Endothelial cell of umbilical vein (primary cell): ENCODE data around the gene ZFPM1. TPM values are rescaled to one million over a fixed set of nuclear protein-coding genes. Genes with fewer than 3 reads are reported as not detected.

Experiments used
- BruUV-seq: library from RNA; stranded (reverse); fragments of 400-500 nt; replicated peaks from 2 replicates; lab custom pipeline; 2021; lab: Mats Ljungman, UMichigan
- CTCF ChIA-PET: fragments of 300-600, 350-600 bp; sonication (Branson Sonifier 250); formaldehyde crosslinking; loops from one replicate; lab custom pipeline; 2021; ENCODE audit warnings: antibody characterized with exemption, inconsistent platforms; lab: Charles Lee
- POLR2A ChIA-PET: fragments of 300-600, 350-600 bp; sonication (Branson Sonifier 250); formaldehyde crosslinking; loops from one replicate; lab custom pipeline; 2021; ENCODE audit warnings: antibody characterized with exemption, inconsistent platforms; lab: Charles Lee
- DNase-seq: peaks from one replicate; pipeline ENCODE4 v3.0.0-alpha.2; 2011; ENCODE audit warnings: low read depth, low spot score
- FAIRE-seq: peaks from 2 replicates; lab custom pipeline; 2011; peaks lifted over from hg19 to GRCh38; lab: Jason Lieb, UNC
- H2AFZ ChIP-seq: 2 replicates; pipeline ENCODE4 v1.6.0; 2012; ENCODE audit warnings: low read depth, low read length, control low read depth, inconsistent platforms
- H3K27ac ChIP-seq: 2 replicates; pipeline ENCODE4 v1.5.1; 2011; ENCODE audit warnings: low read depth, mild to moderate bottlenecking, control low read depth, low read length, moderate library complexity; ENCODE audit not compliant: insufficient read depth
- H3K27me3 ChIP-seq, 2 experiments: 2 replicates each; pipeline versions ENCODE4 v1.6.0 to v1.6.1; 2011; ENCODE audit warnings: low read length in 2 of 2, mixed read lengths in 1 of 2; ENCODE audit not compliant: control insufficient read depth in 2 of 2, insufficient read depth in 2 of 2
- H3K36me3 ChIP-seq, 2 experiments: 2 replicates in 1 of 2; 3 replicates in 1 of 2; pipeline ENCODE4 v1.5.1; 2011; ENCODE audit warnings: low read length in 2 of 2, mild to moderate bottlenecking in 1 of 2, moderate library complexity in 1 of 2; ENCODE audit not compliant: control insufficient read depth in 2 of 2, insufficient read depth in 2 of 2; ENCODE audit errors: extremely low read depth in 1 of 2
- H3K4me1 ChIP-seq: 3 replicates; pipeline ENCODE4 v1.5.1; 2011; ENCODE audit warnings: mild to moderate bottlenecking, low read length; ENCODE audit not compliant: control insufficient read depth, insufficient read depth; ENCODE audit errors: extremely low read depth
- H3K4me2 ChIP-seq: 2 replicates; pipeline ENCODE4 v1.6.1; 2011; ENCODE audit warnings: low read length, control low read depth, mixed read lengths; ENCODE audit not compliant: insufficient read depth
- H3K4me3 ChIP-seq, 3 experiments: fragments of 200-600 bp in 1 of 3; sonication (generic), shearing (Covaris generic) in 1 of 3; replicated peaks in 1 of 3; 2 replicates each; pipeline ENCODE4 v1.5.1; 2011 to 2016; ENCODE audit warnings: control low read depth in 3 of 3, low read length in 3 of 3, mild to moderate bottlenecking in 2 of 3, inconsistent platforms in 1 of 3, low read depth in 1 of 3, moderate library complexity in 1 of 3; ENCODE audit not compliant: insufficient read depth in 1 of 3
- H3K79me2 ChIP-seq: 2 replicates; pipeline ENCODE4 v1.6.0; 2012; ENCODE audit warnings: low read length, inconsistent platforms; ENCODE audit not compliant: control insufficient read depth, insufficient read depth
- H3K9ac ChIP-seq: replicated peaks from 2 replicates; pipeline ENCODE3; 2011; ENCODE audit warnings: low read length, control low read depth; ENCODE audit not compliant: insufficient read depth; ENCODE audit errors: extremely low read depth
- H3K9me1 ChIP-seq: replicated peaks from 3 replicates; pipeline ENCODE4 v1.6.0; 2011; ENCODE audit warnings: mild to moderate bottlenecking, low read length; ENCODE audit not compliant: control insufficient read depth, insufficient read depth; ENCODE audit errors: extremely low read depth
- H3K9me3 ChIP-seq: replicated peaks from 2 replicates; pipeline ENCODE4 v1.5.1; 2012; ENCODE audit warnings: low read length, inconsistent platforms; ENCODE audit not compliant: control insufficient read depth, insufficient read depth
- H4K20me1 ChIP-seq: replicated peaks from 2 replicates; pipeline ENCODE3; 2011; ENCODE audit warnings: mild to moderate bottlenecking, low read length; ENCODE audit not compliant: control insufficient read depth, insufficient read depth; ENCODE audit errors: extremely low read depth
- EZH2 ChIP-seq: IDR thresholded peaks from 2 replicates; pipeline ENCODE4 v1.6.1; 2012; ENCODE audit warnings: borderline replicate concordance, low read depth, mild to moderate bottlenecking, moderate library complexity, low read length, inconsistent platforms; ENCODE audit not compliant: severe bottlenecking
- FOS ChIP-seq: IDR thresholded peaks from 2 replicates; pipeline ENCODE4 v1.6.1; 2011; ENCODE audit warnings: mild to moderate bottlenecking, low read length, moderate library complexity, borderline replicate concordance; ENCODE audit not compliant: insufficient read depth
- GATA2 ChIP-seq: IDR thresholded peaks from 2 replicates; pipeline ENCODE4 v1.7.0; 2011; ENCODE audit warnings: low read depth, mild to moderate bottlenecking, moderate library complexity, mixed read lengths, low read length; ENCODE audit not compliant: insufficient read length, insufficient read depth
- JUN ChIP-seq: IDR thresholded peaks from 2 replicates; pipeline ENCODE4 v1.6.1; 2011; ENCODE audit warnings: borderline replicate concordance, low read depth; ENCODE audit not compliant: insufficient read length, insufficient read depth
- MYC ChIP-seq: IDR thresholded peaks from one replicate; pipeline ENCODE4 v1.6.1; 2011; ENCODE audit warnings: mild to moderate bottlenecking, low read depth, low read length
- POLR2A ChIP-seq: IDR thresholded peaks from 2 replicates; pipeline ENCODE4 v1.6.1; 2012; ENCODE audit warnings: low read depth, mild to moderate bottlenecking, control low read depth, low read length
- POLR2AphosphoS5 ChIP-seq: IDR thresholded peaks from 2 replicates; pipeline ENCODE4 v1.6.1; 2012; ENCODE audit warnings: low read depth, mild to moderate bottlenecking, control low read depth, low read length, moderate library complexity; ENCODE audit not compliant: insufficient read depth
- dilution Hi-C: fragments of 300-500 bp; cut with MboI; formaldehyde crosslinking; loops from one replicate; pipeline ENCODE4 v1.15.0; 2019; ENCODE audit warnings: low sequenced_read_pairs; ENCODE audit not compliant: extremely low pct_ligation_motif_present
- intact Hi-C: fragments of 100-400 bp; cut with micrococcal nuclease; formaldehyde crosslinking; loops from one replicate; pipeline ENCODE4 v1.10.0; 2022
- polyA plus RNA-seq, 4 experiments: library from polyadenylated mRNA; depleted of rRNA in 3 of 4; stranded (reverse) in 3 of 4; unstranded in 1 of 4; fragments of >200 nt; gene quantifications; 2 replicates each; pipeline versions ENCODE4 v1.2.1 to v1.2.3, GENCODE V29; 2011 to 2012; ENCODE audit warnings: missing spikeins in 1 of 4
- total RNA-seq: library from RNA; stranded (reverse); gene quantifications from 2 replicates; pipeline ENCODE4 v1.2.3, GENCODE V29; 2021
- TF ChIP-seq, protein P1 (sequence below), 2 donors: IDR thresholded peaks; 1 replicate in 1 of 2; 2 replicates in 1 of 2; pipeline ENCODE4 v1.5.1; 2011; ENCODE audit warnings: low read length in 2 of 2, mild to moderate bottlenecking in 2 of 2, moderate library complexity in 2 of 2, control low read depth in 1 of 2, inconsistent platforms in 1 of 2, low read depth in 1 of 2; ENCODE audit not compliant: insufficient read depth in 1 of 2; ENCODE audit errors: extremely low read depth in 1 of 2
- TF ChIP-seq, protein P2 (sequence below): IDR thresholded peaks from 2 replicates; pipeline ENCODE4 v1.6.1; 2011; ENCODE audit not compliant: insufficient read depth, insufficient read length

ZFPM1 gene
- total and polyA plus RNA-seq, 2 donors (not counting 3 experiments of a cell fraction or from before 2014, with no cell fraction given): 0.37 to 7.5 TPM

DNA sequence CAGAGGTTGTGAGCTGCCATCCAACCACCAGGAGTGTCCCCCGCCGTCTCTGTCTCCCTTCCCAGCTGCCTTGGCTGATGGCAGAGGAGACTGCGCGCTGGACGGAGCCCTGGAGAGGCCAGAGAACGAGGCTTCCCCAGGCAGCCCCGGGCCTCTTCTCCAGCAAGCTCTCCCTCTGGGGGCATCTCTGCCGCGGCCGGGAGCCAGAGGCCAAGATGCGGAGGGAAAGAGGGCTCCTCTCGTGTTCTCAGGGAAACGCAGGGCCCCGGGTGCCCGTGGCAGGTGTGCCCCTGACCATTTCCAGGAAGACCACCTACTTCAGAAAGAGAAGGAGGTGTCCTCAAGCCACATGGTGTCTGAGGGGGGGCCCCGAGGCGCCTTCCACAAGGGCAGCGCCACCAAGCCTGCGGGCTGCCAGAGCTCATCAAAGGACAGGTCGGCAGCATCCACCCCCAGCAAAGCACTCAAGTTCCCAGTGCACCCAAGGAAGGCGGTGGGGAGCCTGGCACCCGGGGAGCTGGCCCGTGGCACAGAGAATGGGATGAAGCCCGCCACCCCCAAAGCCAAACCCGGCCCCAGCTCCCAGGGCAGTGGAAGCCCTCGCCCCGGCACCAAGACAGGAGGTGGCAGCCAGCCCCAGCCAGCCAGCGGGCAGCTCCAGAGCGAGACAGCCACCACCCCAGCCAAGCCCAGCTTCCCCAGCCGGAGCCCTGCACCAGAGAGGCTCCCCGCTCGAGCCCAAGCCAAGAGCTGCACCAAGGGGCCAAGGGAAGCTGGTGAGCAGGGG, 14.8 kb upstream of the ZFPM1 start:
- H4K20me1 ChIP-seq: no peaks in the 10 kb centered on the region
- H3K4me1 ChIP-seq: no peaks in the 10 kb centered on the region
- POLR2A ChIA-PET: no interaction called here
- dilution Hi-C loops (no loop called here), intact Hi-C loops (loop anchor here (10.0 kb wide), 1 partner anchor 413 kb away; no protein-coding TSS in a partner anchor)
- BruUV-seq: no TSS peak
- no peak overlapping the region for H3K9ac ChIP-seq
- H3K9me1 ChIP-seq: no peaks in the 10 kb centered on the region
- TF ChIP-seq FOS (no peak), EZH2 (no peak), POLR2AphosphoS5 (no peak), POLR2A (no peak), MYC (no peak), JUN (no peak), GATA2 (no peak)
- TF ChIP-seq, protein P1, sequence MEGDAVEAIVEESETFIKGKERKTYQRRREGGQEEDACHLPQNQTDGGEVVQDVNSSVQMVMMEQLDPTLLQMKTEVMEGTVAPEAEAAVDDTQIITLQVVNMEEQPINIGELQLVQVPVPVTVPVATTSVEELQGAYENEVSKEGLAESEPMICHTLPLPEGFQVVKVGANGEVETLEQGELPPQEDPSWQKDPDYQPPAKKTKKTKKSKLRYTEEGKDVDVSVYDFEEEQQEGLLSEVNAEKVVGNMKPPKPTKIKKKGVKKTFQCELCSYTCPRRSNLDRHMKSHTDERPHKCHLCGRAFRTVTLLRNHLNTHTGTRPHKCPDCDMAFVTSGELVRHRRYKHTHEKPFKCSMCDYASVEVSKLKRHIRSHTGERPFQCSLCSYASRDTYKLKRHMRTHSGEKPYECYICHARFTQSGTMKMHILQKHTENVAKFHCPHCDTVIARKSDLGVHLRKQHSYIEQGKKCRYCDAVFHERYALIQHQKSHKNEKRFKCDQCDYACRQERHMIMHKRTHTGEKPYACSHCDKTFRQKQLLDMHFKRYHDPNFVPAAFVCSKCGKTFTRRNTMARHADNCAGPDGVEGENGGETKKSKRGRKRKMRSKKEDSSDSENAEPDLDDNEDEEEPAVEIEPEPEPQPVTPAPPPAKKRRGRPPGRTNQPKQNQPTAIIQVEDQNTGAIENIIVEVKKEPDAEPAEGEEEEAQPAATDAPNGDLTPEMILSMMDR (IDR thresholded peaks at IDR 0.05; ENCODE audit: extremely low read depth in 1 of 2, insufficient read depth in 1 of 2, low read depth in 1 of 2, low read length in 2 of 2): no peak
- TF ChIP-seq, protein P2, sequence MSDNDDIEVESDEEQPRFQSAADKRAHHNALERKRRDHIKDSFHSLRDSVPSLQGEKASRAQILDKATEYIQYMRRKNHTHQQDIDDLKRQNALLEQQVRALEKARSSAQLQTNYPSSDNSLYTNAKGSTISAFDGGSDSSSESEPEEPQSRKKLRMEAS: no peak
- no peak overlapping the region for H3K27ac ChIP-seq
- H3K4me3 ChIP-seq: no peak overlapping the region
- DNase-seq: no peak
- no peaks in the 10 kb centered on the region for H3K27me3 ChIP-seq
- no peak for FAIRE-seq
- no peak overlapping the region for H2AFZ ChIP-seq
- no peak overlapping the region for H3K4me2 ChIP-seq
- no peaks in the 10 kb centered on the region for H3K79me2 ChIP-seq
- no peaks in the 10 kb centered on the region for H3K36me3 ChIP-seq
- CTCF ChIA-PET: interaction anchor here (0.6 to 2.6 kb wide), 30 partner anchors 8 to 659 kb away, joined by 3 to 14 read pairs (median 4); partner anchors contain the start of genes ZC3H18 and ZFPM1
- no peaks in the 10 kb centered on the region for H3K9me3 ChIP-seq
